Activated CD4-positive, alpha-beta T cell treated with anti-CD3 and anti-CD28 coated beads, Interleukin-2, amount 50 U/mL, for 4 hours (primary cell): ENCODE data around the gene NECTIN1.

Source experiments
- DNase-seq, 2 experiments: peaks; one replicate each; pipeline ENCODE4 v3.0.0-alpha.2; 2020

The NECTIN1 gene

DNA sequence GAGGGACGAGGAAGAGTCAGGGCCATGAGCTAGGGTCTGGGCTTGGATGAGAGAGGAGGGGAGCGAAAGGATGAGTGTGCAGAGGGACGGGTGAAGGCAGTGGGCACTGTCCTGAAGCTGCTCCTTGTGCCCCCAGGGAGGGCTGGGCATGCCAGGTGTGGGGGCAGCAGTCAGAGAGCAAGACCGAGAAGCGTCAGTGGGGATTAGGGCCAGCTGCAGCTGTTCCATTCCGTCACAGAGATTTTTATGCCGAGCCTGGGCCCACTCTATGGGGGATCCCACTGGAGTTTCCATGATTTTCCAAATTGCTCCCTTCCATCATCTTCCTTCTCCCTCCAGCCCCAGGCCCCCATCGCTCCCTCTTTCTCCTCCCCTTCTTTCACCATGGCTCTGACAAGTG, 93.2 kb downstream of the NECTIN1 start:
- no peak for DNase-seq

DNA sequence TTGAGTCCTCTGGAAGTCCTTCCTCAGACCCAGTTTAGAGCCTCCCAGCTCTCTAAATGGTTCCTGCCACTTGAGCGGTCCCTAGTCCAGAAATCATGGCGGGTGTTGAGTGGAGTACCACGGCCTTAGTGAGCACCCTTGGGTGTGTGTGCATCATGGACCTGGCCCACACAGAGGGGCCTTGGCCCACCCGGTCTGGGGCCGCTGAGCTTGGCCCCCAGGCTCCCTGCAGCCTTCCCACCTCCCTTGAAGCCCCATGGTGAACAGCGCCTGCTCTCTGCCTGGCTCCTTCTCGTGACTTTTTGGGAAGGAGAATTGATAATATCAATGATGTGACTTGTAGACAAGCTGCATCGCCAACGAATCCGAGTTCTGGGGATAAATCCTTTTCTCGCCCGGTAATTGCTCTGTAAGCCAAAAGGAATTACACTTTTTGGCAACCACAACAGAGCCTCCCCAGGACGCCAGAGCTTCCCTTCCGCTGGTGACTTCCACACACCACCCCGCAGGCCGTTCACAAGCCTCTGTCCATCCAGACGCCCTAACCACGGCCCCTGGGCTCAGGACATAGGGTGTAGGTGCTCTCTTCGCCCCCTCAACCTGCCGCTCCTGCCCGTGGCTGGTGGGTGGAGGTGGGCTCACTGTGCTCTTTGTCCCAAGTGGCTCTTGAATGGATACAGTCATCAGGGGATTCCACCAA, 93.8 kb downstream of the NECTIN1 start:
- no peak for DNase-seq

DNA sequence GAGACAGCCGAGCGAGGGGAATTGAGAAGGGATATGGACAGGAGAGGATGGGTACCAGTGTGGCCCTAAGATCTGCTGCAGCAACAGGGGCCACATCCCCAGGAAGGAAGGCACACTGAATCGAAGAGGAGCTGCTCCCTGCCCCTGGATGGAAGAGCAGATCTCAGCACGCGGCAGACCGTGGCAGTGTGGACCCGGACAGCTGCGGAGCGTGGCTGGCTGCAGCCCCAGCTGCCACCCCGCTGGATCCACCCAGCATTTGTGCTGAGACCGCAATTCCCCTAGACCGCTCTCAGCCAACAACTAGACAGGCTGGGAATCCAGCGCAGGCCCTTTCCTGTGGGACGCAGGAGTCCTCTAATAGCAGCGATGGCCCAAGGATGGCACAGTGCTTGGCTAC, 94.7 kb downstream of the NECTIN1 start:
- no peak for DNase-seq

DNA sequence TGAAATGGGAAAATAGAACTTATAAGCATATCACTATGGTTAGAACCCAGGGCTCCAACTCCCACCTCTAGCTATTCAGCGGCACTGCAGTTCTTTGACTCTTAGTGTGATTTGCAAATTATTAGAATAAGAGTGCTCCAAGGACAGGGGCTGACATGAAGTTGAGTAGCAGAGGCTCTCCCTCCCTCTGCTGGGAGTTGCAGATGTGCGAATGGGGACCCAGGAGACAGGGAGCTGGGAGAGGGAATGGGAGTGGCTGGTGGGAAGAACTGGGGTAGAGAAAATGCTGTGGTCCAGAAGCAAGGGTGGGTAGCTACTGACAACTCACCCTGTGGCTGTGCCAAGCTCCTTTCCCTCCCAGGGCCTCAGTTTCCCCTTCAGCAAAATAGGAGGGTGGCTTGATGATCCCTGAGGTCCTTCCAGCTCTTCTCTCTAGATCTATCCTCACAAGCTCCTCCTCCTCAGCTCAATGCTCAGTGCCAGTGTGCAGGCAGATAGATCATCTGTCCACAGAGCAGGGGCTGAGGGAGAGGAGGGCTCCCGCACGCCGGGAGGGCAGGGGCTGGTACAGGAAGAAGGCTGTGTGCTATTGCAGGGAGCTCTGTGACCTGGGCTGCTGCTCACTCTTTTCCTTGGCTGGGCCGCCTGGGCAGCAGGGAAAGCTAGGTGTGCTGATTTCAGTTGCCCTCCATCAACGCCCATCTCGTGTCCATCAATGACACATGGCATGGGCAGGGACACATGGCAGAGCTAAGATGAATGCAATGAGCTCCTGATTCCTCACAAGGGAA, 99.0 kb downstream of the NECTIN1 start:
- DNase-seq: no peak

DNA sequence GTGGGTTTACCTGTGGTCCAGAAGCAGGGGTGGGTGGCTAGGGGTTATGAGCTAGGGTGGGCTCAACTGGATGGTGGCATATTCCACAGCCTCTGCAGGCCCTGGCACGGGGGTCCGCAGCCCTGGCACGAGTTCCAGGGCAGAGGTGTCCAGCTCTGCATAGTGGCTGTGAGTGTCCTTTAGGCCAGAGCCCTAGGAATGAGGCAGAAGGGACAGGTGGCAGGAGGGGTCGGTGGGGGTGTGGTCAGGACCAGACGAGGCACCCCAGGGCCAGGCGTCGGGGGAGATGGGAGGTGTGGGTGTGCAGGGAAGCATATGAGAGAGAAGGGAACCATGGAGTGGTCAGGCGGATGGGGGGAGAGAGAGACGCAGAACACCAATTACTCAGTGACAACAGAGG, 99.9 kb downstream of the NECTIN1 start:
- DNase-seq: no peak

DNA sequence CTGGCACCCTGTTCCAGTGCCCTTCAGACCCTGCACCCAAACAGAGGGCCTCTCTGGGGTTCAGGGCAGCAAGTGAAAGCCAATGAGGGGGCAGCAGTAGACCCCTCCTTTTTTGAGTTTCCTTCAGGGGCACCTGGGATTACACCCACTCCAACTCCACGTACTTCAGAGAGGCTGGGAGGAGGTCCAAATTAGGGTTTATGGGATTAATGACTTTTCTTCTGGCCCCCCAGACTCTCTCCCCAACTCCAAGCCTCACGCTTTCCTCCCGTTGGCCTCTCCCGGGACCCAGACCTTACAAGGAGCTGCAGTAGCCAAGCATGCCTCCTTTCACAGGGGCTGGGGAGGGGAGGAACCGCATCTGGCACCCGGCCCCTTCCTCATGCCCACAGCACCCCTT, 101.7 kb downstream of the NECTIN1 start:
- no peak for DNase-seq

DNA sequence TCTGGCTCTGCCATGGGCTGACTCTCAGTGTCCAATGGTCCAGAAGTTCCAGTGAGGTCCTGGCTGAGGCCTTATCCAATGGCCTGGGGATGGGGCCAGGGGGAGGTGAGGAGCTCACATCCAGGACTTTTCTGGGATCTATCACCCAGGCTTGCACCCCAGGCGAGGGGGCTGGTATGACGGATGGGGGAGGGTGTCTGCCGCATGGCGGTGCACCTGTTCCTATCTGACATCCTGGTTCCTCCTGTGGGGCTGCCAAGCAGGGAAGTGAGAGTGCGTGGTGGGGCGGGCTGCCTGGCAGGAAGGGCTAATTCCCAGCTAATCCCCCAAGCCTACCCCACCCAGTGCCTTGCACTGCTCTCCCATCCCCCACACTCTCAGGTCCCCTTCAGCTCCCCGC, 102.1 kb downstream of the NECTIN1 start:
- DNase-seq: no peak

DNA sequence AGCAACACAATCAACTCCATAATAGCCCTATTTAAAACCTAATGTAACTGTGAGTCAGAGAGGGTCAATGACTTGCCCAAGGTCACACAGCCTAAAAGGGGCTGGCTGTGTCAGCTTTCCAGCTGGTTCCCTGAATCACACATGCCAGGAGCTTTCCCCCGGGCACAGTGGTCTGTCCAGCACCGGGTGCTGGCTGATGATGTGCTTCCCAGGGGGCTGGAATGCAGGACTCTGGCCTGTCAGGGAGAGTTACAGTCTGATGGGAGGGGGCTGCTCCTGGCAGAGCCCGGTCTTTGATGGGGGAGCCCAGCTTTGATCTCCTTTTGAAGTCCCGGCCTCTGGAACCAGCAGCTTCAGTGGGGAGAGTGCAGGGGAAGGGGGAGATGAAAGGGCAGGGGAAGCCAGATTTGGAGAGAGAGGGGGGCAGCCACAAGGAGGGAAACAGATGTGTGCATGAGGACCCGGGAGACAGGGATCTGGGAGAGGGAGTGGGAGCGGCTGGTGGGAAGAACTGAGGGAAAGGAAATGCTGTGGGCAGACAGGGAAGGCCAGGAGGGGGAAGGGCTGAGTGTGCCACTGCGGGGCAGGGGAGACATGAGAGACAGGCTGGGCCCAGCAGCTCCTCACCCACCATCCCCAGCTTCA, 102.7 kb downstream of the NECTIN1 start:
- no peak for DNase-seq

DNA sequence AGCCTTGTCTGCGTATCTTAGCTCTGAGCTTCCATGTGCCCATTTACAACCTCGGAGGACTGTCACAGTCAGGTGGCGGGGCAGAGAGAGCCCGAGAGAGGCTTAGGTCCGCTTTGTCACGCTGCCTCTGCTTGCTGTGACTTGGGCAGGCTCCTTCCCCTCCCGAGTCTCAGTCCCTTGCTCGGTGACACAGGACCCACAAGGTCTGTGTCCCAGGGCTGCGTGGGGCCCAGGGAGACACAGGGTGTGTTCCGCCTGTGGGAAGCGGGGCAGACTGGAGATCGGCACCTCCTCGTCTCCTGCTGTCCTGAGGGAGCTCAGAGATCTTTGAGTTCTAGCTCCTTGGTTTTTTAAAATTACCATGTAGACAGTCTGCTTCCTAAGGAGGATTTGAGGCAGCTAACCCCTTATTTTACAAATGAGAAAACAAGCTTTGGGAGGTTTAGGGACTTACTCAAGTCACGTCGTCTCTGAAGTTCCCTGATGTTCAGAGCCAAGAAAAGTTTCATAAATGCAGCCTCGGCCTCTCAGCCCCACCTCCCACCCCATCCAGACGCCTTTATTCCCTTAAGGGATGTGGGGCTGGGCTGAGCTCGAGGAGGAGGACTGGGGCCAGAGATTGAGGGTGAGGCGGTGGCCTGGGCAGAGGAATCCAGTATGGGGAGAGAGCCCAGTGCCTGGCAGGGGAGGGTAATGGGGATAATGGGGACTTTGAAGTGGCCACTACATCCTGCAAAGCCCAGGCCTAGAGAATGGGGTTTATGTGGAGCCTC, 103.6 kb downstream of the NECTIN1 start:
- DNase-seq: no peak

DNA sequence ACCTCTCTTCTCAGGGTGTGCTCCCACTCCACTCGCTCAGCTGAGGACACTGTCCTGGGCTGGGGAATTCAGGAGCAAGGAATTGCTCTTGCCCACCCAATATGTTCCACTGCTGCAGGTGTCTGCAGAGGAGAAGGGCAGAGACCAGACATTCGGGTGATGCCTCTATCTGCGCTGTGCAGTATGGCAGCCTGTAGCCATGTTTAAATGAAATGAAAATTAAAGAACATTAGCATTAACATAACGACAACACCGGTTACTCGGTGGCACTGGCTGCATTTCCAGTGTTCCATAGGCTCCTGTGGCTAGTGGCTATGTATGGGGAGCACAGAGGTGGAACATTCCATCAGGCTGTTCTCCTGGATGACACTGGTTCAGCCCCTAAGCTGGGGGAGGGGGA, 104.4 kb downstream of the NECTIN1 start:
- DNase-seq: no peak

DNA sequence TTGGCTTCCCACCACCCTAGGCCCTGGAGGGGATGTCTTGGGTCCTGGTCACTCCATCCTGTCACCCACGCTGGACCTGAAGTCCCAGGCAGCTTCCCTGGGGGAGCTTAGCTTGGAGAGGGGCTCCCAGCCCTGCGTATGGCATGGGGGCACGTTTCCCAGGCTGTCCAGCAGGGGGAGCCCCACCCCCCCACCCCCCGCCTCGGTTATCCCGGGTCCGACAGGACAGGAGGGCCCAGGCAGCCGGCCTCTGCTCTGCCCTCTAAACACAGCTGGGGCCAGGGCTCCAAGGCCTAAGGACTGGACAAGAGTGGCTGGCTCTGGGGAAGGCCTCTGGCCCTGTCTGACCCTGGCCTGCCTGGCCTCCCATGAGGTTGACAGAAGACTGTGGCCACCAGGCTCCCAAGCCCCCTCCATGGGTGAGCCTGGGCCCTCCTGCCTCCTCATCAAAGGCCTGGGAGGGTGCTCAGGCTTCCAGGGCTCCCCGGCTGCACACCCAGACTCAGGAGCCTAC, 104.8 kb downstream of the NECTIN1 start:
- no peak for DNase-seq

DNA sequence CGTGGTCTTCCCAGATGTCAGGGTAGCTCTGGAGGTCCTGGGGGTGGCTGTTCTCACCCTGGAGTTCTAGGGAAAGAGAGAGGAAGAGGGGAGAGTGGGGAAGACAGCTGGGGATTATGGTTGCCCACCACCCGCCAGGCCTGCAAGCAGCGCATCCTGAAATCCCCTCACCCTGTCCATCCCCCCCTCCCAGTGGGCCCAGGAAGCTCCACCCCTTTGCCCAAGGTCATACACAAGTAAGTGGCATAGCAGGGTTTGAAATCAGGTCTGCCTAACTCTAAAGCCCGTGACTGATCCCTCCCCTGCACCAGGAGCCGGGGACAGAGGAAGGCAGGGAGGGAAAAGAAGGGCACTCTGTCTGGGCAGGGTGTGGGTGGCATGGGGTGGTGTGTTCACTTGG, 105.3 kb downstream of the NECTIN1 start:
- no peak for DNase-seq

DNA sequence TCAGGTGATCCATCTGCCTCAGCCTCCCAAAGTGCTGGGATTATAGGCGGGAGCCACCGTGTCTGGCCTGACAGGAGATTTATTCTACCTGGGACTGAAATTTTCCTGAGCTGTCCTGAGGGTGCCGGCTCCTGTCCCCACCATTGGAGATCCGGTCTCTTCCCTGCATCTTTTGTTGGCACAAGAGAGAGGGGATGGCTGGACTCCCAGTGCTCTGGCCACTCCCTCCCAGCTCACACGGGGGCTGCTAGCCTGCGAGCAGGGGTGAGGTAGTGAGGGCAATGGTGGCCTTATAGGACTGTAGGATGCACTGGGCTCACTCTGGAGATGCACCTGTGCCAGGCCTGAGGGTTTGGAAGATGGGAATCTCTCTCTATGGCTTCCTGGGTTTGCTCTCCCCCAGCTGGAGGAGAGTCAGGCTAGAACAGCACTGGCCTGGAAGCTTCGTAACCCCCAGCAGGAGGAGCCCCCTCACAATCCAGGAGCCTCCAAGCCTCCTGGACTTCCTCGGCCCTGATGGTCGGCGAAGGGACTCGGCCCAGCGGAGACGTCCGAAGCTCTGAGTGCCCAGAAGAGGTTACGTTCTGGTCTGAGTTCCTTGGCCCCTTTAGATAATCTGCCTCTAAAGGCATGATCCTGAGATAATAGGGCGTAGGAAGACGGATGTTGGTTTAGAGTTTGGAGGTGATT, 106.4 kb downstream of the NECTIN1 start:
- no peak for DNase-seq

DNA sequence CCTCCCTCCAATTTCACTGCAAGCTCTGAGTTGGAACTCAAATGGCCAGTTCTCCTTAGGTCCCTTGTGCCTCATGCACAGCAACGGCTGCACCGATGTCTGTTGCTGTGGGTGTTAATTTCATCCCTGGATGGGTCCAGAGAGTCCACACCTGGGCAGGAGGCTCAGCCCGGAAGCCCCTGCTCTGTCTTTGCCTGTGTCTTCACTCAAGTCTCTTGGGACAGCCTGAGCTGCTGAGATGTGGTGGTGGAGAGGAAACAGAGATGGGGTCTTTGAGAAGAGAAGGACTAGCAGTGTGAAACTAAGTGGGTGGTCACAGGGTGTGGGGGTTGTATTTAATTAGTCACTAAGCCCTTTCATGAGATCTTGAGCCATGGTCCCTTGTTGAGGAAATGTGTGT, 109.3 kb downstream of the NECTIN1 start:
- no peak for DNase-seq

DNA sequence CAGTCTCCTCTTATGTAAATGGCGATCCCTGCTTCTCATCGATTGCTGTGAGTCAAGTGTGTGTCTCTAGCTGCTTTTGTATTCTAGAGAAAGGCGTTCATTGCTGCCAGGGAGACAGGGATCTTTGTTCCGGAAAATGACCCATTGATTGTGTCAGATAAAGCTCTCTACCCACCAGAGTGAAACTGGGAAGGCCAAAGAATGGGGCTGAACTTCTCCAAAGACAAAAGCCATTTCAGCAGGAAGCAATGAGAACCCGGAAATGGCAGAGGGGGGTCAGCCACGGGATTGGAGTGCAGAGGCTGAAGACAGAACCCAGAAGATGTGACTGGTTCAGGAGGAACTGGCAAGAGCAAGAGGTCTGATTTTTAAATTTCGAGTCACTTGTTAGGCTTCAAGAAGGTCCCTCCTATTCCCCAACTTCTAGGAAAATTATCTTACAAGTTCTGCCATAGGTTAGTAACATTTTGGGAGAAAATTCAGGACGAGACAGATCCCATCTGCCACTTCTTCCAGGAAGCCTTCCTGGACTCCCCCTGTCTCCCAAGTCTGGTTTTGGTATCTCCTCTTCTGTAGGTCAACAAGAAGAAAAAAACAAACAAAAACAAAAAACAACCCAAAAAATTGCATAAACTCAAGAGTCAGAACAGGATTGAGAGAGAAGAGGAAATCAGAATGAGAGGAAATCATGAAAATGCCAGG, 110.6 kb downstream of the NECTIN1 start:
- DNase-seq: no peak

DNA sequence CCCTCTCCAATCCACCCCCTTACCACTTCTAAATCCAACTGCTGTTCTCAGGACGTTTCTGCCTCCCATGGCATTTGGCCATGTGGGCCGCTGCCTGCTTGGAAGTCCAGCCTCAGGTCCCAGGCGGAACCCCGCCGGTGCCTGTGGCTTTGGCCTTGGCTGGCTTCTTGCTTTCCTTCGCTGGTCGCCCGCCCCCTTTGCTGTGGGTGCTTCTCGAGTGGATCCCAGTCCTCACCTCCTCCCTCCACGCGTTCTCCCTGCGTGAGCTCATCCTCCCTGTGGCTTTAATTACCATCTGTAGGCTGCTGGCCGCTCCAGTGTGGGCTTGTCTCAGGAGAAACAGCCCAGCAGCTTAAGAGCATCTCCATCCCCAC, 111.7 kb downstream of the NECTIN1 start:
- no peak for DNase-seq

DNA sequence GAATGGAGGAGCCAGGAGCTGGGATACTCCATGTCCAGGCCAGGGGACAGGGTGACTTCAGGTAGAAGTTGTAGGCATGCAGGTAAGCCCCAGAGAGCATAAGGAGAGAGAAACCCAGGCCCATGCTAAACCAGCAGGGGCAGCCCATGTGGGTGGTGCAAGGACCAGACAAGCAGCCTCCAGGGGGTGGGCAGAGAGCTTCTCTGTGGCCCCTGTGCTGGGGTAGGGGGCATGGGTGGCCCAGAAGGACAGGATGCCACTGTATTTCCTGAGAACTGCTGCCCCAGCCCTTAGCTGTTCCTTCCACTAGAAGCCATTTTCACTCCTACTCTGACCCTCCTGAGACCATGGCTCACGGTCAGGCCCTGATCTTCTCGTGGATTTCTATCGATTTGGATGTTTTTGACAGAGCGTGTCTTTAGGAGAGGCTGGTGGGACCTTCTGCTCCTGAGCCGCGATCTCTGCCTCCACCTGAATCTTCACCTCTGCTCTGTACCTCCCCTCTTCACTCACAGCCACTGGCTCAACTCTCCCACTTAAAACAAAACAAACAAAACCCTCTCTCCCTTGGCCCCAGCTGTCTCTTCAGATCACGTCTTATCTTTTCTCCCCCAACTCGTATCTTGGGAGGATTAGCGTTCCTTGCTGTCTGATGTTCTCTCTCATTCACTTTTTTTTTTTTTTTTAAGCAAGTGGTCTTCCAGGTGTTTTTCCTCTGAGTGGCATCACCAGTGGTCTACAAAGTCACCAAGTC, 112.2 kb downstream of the NECTIN1 start:
- DNase-seq: no peak

DNA sequence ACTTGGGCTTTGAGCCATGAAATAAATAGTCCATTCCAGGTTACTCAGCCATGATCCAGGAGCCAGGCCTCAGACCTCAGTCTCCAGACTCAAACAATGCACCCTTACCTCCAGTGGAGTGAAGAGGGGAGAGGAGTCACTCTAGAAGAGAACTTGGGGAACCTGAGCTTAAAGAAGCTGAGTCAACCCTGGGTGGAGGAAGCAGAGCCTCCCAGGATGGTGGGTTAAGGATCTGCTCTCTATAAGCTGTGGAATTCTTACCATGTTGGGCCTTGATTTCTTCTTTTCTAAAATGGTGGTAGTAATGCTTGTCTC, 113.2 kb downstream of the NECTIN1 start:
- DNase-seq: no peak

DNA sequence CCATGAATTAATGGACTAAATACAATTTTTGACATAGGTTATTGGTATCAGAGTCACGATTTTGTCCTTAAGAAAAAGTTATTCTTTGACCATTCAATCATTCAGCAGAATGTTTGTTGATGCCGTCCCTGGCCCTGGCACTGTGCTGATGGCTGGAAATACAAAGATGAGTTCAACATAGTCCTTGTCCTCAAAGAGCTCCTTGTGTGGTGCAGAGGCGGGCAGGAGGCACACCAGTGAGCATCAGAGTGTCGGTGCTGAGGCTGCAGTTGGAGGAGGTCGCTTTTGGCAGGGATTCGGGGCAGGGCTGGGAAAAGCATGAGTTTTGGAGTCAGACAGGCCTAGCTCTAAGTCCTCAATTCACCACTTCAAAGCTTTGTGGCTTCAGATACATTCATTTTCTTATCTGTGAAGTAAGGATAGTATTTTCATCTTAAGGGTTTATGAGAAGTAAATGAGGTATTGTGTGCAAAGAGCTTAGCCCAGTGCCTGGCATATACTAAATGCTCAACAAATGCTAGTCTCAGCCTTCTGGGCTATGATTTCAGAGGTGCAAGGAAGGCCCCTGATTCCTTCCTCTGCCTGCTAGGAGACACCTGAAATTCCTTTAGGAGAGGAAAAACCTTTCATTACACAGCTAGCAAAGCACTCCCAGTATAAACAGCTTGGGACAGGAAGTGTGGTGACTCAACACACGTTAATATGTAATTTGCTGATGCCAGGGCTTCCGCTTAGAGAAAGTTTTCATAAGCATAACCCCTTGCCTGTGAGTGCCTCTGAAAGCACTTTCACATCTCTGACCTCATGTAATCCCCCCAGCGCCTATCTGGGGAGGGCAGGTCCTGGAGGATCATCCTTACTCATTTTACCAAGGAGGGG, 113.8 kb downstream of the NECTIN1 start:
- DNase-seq: no peak
